Activated T-cell treated with anti-CD3 and anti-CD28 coated beads, Interleukin-2, amount 50 U/mL, for 48 hours (primary cell): ENCODE data around the gene TMEM178B.
"Not testable (repeated sequence)": the region's sequence is repeated elsewhere in the genome, so short reads cannot be mapped to it uniquely, and the experiment has no call there.

Source experiments
- DNase-seq, 2 experiments: peaks; one replicate each; pipeline ENCODE4 v3.0.0-alpha.2; 2020

Gene TMEM178B

GRCh38 chr7:141185369-141185967, 111.6 kb downstream of the TMEM178B start:
- no peak for DNase-seq

GRCh38 chr7:141189231-141189630, 115.4 kb downstream of the TMEM178B start:
- DNase-seq: no peak

GRCh38 chr7:141190495-141190894, 116.6 kb downstream of the TMEM178B start:
- no peak for DNase-seq

- no peak for DNase-seq
Observed at GRCh38 chr7:141191277-141191676, 117.4 kb downstream of the TMEM178B start.

GRCh38 chr7:141193066-141193465, 119.2 kb downstream of the TMEM178B start:
- no peak for DNase-seq

GRCh38 chr7:141195722-141196121, 121.9 kb downstream of the TMEM178B start:
- DNase-seq: not testable (repeated sequence)

GRCh38 chr7:141198194-141198958, 124.5 kb downstream of the TMEM178B start:
- DNase-seq: no peak

- DNase-seq: no peak
Observed at GRCh38 chr7:141200191-141201108, 126.6 kb downstream of the TMEM178B start.

GRCh38 chr7:141201145-141201885, 127.5 kb downstream of the TMEM178B start:
- no peak for DNase-seq

GRCh38 chr7:141202535-141202934, 128.7 kb downstream of the TMEM178B start:
- no peak for DNase-seq

- DNase-seq: no peak
Observed at GRCh38 chr7:141203177-141203576, 129.3 kb downstream of the TMEM178B start.

- no peak for DNase-seq
Observed at GRCh38 chr7:141203586-141203985, 129.7 kb downstream of the TMEM178B start.

GRCh38 chr7:141207661-141208060, 133.8 kb downstream of the TMEM178B start:
- no peak for DNase-seq

- no peak for DNase-seq
Observed at GRCh38 chr7:141208539-141208938, 134.7 kb downstream of the TMEM178B start.

GRCh38 chr7:141209454-141209853, 135.6 kb downstream of the TMEM178B start:
- DNase-seq: no peak

GRCh38 chr7:141210862-141211261, 137.0 kb downstream of the TMEM178B start:
- DNase-seq: no peak

GRCh38 chr7:141213226-141213625, 139.4 kb downstream of the TMEM178B start:
- no peak for DNase-seq

- DNase-seq: no peak
Observed at GRCh38 chr7:141217938-141218337, 144.1 kb downstream of the TMEM178B start.

GRCh38 chr7:141218941-141219340, 145.1 kb downstream of the TMEM178B start:
- no peak for DNase-seq

GRCh38 chr7:141220263-141220880, 146.5 kb downstream of the TMEM178B start:
- DNase-seq: no peak

- no peak for DNase-seq
Observed at GRCh38 chr7:141221007-141221612, 147.2 kb downstream of the TMEM178B start.
